HG02759 (cell line): Measurements from ENCODE around the gene KAT8.
"Not testable (repeated sequence)": the region's sequence is repeated elsewhere in the genome, so short reads cannot be mapped to it uniquely, and the experiment has no call there.

ENCODE experiments used
- ATAC-seq: cut with Tn5 transposase; IDR thresholded peaks from one replicate; pipeline ENCODE4 v1.9.1; 2021; ENCODE audit warnings: mild to moderate bottlenecking, moderate library complexity; ENCODE audit not compliant: unreplicated experiment

The KAT8 gene

DNA sequence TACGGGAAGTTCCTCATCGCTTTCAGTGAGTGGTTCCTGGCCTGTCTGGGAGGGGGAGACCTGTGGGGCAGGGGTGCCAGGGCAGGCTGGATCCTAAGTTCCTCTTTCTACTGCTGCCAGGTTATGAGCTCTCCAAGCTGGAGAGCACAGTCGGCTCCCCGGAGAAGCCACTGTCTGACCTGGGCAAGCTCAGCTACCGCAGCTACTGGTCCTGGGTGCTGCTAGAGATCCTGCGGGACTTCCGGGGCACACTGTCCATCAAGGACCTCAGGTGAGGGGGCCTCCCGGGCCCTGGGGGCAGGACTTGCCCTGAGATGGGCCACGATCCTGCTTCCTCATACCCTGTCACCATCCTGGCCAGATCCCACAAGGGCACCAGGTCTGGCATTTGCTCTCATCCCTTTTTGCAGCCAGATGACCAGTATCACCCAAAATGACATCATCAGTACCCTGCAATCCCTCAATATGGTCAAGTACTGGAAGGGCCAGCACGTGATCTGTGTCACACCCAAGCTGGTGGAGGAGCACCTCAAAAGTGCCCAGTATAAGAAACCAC, 12.9 kb downstream of the KAT8 start:
- no peak for ATAC-seq

DNA sequence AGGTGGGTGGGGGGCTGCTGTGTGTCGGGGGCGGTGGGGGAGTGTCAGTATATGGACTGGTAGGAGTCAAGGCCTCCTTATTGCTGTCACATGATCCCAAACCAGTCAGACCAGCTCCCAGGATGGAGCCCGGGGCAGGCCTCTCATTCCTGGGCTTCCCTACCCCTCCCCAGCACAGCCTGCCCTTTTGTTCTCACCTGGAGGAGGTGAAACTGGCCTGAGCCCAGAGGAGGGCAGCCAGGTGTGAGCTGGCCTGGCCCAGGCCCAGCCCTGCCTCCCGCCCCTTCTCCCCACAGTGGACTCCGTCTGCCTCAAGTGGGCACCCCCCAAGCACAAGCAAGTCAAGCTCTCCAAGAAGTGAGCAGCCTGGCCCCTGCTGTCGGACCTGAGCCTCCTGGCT, 13.4 kb downstream of the KAT8 start:
- no peak for ATAC-seq

GRCh38 chr16:31131416-31131815, 14.0 kb downstream of the KAT8 start:
- ATAC-seq = no peak

DNA sequence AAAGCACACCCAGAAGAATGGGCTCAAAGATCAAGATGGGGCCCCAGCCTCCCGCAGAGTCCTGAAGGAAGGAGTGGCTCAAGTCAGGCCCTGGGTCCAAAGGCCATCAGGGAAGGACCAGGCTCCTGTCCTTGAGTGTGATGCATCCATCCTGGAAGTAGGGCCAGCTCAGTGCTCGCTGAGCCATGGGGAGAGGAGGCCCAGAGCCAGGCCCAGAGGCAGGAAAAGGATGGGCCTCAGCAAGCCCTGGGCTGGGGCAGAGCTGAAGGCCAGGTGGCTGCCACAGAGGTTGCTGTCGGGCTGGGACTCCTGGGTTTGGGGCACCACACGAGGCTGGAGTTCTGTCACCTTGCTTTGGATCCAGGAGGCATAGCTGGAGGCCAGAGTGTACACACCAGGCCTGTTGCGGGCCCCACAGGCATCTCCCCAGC, 14.4 kb downstream of the KAT8 start:
- ATAC-seq = no peak

- ATAC-seq = no peak
Observed at GRCh38 chr16:31132303-31132979, 15.0 kb downstream of the KAT8 start.

DNA sequence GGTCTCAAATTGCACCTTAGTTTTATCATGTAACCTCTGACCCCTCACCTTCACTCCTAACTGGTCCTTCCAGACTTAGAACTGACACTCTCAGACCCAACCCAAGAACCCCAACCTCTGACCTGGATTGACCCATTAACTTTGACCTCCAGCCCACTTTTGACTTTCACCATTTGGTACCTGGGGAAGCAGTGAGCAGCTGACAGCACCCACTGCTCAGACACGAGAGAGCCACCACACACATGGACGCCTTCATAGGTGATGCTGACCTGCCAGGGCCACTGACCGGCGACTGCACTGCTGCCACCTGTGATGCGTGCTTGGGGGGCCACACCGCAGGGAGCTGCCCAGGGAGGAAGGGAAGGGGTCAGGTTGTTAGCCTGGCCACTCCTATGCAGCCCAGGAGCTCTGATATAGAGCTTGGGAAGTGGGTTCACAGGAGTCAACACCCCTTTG, 15.6 kb downstream of the KAT8 start:
- ATAC-seq = no peak

DNA sequence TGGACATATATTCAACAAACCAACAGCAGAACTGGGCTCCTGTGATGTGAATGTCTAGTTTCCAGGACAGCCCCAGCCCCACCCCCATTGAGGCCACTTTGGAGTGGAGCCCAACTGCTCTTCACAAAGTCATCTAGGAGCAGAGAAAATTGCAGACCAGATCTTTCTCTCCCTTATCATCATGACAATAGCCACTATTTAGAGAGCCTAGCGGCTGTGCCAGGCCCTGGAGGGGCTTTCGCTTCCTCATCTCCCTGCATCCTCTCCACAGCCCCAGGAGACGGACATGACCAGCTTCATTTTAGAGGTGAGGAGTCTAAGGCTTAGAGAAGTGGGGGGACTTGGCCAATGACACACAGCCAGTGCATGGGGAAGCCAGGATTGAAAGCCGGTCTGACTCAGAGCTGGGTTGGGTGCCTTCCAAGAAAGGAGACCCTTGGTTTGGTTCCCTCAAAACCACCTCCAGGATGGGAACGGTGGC, 16.7 kb downstream of the KAT8 start:
- ATAC-seq = no peak

DNA sequence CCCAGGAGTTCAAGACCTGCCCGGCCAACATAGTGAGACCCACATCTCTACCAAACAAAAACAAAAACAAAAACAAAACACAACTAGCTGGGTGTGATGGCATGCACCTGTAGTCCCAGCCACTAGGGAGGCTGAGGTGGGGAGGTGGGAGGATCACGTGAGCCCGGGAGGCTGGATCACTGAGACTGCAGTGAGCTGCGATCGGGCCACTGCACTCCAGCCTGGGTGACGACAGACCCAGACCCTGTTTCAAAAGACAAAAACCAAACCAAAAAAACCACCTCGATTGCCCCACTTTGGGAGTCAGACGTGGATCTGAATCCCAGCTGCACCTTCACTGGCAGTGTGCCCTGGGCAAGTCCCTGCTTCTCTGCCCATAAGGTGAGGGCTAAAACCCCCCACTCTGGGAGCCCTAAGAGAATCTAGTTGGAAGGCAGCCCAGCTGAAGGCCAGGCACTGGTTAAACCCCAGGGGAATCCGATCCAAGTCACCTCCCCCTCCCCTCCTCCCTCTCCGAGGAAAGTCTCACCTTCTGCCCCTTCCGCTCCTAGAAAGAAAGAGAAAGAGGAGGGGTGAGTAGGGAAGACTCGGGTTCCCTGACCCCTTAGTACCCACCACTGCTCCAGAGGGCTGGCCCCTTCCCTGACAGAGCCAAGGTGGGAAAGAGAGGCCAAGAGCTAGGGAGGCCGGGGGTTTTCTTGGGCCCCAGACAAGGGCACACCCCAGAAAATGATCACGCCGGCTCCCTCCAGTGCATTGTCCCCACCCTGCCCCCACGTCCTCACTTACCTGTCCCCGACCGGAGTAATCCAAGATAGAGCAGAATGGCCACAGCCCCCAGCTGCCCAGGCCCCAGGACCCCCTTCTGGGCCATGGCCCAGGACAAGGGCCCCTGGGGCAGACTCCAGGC, 17.4 kb downstream of the KAT8 start:
- ATAC-seq = no peak

- no peak for ATAC-seq
Observed at GRCh38 chr16:31135535-31136286, 18.2 kb downstream of the KAT8 start, which contains the start of gene PRSS8. Gene PRSS8, minus strand, starts transcription at chr16:31135727. Its CDS starts 229 bp downstream, at chr16:31135498.

DNA sequence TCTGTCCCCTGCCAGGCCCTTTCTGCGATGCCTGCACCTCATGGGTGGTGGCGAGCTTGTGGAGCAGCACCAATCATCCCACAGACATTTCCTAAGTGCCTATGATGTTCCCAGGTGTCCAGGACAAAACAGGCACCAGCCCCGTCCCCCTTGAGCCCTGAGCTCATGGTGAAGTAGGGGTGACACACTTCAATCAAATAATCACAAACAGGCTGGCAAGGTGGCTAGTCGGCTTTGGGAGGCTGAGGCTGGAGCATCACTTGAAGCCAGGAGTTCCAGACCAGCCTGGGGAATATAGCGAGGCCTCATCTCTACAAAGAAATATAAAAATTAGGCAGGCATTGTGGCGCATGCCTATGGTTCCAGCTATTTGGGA, 18.8 kb downstream of the KAT8 start:
- no peak for ATAC-seq

GRCh38 chr16:31136822-31137499, 19.5 kb downstream of the KAT8 start:
- ATAC-seq = not testable (repeated sequence)

DNA sequence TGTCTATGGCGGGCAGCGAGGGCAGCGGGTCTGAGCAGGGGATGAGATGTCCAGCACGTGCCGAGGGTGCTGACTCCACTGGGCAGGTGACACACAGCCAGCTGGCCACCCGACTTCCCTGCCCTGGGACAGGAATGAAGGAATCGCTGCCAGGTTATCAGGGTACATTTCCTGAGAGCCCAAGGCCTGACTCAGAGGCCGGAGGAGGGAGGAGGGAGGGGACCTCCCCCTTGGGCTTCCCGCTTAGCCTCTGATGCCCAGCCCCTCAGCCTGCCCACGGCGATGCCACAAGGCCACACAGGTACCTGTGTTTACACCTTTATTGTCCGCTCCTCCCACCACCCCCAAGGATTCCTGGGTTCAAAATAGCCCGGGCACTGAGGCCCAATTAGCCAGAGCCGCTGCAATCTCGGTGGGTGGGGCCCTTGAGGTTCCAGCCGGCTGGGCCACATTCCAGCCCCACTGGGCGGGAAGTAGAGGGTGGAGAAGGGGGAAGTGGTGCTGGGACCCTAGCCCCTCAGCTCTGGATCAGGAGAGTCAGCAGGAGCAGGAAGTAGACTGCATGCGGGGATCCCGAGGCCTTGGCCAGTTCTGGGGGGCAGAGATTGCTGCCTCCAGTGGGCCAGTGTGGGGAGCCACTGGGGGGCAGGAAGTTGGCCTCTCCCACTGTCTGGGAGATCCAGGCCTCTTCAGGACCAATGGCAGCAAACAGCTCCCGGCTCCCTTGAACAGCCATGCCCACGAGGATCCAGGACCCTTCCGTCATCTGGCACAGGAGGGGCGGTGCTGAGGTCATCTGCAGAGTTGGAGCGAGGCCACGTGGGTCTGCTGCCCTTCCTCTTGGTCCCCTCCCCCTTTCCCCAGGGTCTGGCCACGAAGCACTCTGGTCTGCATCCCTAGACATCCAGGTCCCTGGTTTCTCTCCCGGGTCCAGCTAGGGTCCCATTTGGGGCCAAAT, 21.4 kb downstream of the KAT8 start:
- ATAC-seq = no peak

- not testable (repeated sequence) for ATAC-seq
Observed at GRCh38 chr16:31141071-31141469, 23.6 kb downstream of the KAT8 start.

- ATAC-seq = no peak
Observed at GRCh38 chr16:31141489-31142108, 24.1 kb downstream of the KAT8 start.

DNA sequence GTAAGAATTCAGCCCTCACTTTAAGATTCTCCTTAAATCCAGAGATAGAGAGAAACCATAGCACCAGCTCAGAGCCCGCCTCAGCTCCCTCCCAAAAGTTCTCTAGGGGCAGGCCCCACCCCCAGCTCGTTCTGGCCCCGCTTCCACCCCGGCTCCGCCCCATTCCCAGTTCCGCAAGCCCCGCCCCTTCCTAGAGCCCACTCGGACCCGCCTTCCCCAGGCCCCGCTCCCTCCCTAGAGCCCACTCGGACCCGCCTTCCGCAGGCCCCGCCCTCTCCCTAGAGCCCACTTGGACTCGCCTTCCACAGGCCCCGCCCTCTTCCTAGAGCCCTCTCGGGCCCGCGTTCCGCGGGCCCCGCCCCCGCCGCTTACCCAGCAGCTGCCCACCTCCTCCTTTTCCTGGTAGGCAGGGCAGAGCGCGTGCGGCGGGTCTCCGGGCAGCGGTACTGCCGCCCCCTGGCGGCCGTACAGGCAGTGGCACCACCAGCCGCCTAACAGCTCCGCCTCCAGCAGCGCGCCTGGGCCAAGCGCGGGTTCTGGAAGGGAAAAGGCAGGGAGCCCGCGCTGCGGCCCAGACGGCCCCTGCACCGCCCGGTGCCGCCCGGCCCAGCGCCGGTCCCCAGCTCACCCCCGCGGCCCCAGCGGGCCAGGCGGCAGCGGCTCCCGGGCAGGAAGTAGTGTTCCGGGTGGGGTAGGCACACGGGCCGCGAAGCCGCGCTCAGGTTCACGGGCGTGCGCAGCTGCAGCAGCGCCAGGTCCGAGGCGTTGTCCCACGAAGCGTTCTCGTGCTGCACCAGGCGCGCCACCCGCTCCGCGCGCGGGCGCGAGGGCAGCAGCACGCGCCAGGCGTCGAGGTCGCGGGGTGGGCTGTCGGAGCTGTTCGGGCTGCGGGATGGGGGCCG, 24.9 kb downstream of the KAT8 start:
- ATAC-seq = peak; percentile 89

GRCh38 chr16:31143011-31143693, 25.7 kb downstream of the KAT8 start:
- no peak for ATAC-seq

- ATAC-seq = no peak
Observed at GRCh38 chr16:31143694-31144148, 26.3 kb downstream of the KAT8 start.
